A549 (cell line): ENCODE results near the gene TMEM196.

Experiments
- HDAC2 ChIP-seq: fragments of 200-600 bp; sonication (generic); IDR thresholded peaks from 2 replicates; pipeline ENCODE4 v1.6.1; 2016
- POLR2AphosphoS2 ChIP-seq: conservative IDR thresholded peaks from 2 replicates; pipeline ENCODE4 v1.6.1; 2012; ENCODE audit warnings: low read length, improper control_type of control experiment, inconsistent platforms

DNA sequence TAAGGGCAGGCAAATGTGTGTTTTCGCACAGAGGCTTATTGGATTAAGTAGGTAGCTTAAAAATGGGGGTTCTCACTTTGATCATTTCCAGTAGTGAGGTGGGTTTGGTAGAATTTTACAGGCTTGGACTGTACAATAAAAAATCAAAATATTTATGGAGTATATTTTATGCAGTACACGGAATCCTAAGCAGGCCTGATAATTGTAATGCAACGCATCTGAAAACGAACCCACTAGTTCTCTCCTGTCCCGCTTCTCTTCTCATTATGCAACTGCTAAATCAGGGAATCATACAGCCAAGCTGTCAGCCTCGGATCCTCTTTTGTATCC is 64.2 kb downstream of the TMEM196 start:
- TF ChIP-seq POLR2AphosphoS2, result no peak
- no peak for TF ChIP-seq HDAC2
